Omental fat pad (tissue), 4 donors: ENCODE results near the gene AGBL3. TPM values are rescaled to one million over a fixed set of nuclear protein-coding genes. Genes with fewer than 3 reads are reported as not detected.

Experiments used
- ATAC-seq: fragments of 150-250 bp; one replicate; pipeline ENCODE4 v1.9.1; 2016; ENCODE audit warnings: mild to moderate bottlenecking, moderate library complexity; ENCODE audit not compliant: low FRiP score
- DNase-seq: peaks from one replicate; pipeline ENCODE4 v3.0.0-alpha.2; 2019; ENCODE audit warnings: low spot score
- total RNA-seq, 4 donors: library from RNA; depleted of rRNA; stranded (reverse); fragments of >200 nt; gene quantifications; one replicate each; pipeline ENCODE4 v1.1.0, GENCODE V29; 2016
- TF ChIP-seq, protein P1 (sequence below), 3 donors: fragments of 450-650 bp; IDR thresholded peaks; one replicate each; pipeline ENCODE4 v1.5.1; 2016 to 2017; ENCODE audit warnings: antibody characterized with exemption in 3 of 3, mild to moderate bottlenecking in 3 of 3, moderate library complexity in 2 of 3

Gene AGBL3
- total RNA-seq, 4 donors from 2014 or later: 1.6 to 3.2 (median 2.3) TPM

DNA sequence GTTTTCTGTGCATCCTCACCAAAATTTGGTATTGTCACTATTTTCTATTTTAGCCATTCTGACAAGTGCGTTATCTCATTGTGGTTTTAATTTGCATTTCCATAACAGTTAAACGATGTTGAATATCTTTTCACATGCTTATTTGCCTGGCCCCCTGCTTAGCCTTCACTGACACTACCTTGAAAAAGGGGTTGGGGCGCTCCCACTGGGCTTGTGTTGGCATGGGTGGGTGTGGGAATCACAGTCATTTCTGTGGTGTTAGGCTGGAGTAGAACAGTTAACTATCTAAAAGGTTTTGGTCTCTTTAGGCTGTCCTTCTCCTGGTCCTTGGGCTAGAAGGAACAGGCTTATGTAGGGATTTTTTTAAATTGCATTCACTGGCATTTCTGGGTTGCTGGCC lies 89.4 kb downstream of the AGBL3 start:
- ATAC-seq (no peak), DNase-seq (no peak)
- TF ChIP-seq, protein P1, sequence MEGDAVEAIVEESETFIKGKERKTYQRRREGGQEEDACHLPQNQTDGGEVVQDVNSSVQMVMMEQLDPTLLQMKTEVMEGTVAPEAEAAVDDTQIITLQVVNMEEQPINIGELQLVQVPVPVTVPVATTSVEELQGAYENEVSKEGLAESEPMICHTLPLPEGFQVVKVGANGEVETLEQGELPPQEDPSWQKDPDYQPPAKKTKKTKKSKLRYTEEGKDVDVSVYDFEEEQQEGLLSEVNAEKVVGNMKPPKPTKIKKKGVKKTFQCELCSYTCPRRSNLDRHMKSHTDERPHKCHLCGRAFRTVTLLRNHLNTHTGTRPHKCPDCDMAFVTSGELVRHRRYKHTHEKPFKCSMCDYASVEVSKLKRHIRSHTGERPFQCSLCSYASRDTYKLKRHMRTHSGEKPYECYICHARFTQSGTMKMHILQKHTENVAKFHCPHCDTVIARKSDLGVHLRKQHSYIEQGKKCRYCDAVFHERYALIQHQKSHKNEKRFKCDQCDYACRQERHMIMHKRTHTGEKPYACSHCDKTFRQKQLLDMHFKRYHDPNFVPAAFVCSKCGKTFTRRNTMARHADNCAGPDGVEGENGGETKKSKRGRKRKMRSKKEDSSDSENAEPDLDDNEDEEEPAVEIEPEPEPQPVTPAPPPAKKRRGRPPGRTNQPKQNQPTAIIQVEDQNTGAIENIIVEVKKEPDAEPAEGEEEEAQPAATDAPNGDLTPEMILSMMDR (IDR thresholded peaks at IDR 0.05): no peak

DNA sequence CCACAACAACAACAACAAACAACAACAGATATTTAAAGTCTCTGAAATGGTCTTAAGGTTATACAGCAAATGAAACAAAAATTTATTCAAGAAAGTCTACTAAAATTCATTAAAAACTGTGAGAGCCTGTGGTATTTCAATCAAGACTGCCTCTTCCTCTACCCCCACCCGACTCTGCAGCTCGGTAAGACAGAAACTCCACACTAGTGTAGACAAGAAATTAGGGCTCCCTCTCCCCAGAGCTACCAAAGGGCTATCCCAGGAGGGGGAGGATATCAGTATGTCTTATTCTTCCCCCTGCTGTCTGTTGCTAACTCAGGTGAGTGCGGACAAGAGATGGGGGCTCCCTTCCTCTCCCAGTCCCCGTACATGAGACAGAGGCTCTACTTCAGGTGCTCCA lies 90.6 kb downstream of the AGBL3 start:
- no peak for DNase-seq
- TF ChIP-seq, protein P1 (IDR thresholded peaks at IDR 0.05): no peak
- ATAC-seq: no peak

GRCh38 chr7:135077642-135078041 lies 91.3 kb downstream of the AGBL3 start:
- no peak for ATAC-seq
- TF ChIP-seq, protein P1 (IDR thresholded peaks at IDR 0.05): no peak
- no peak for DNase-seq

DNA sequence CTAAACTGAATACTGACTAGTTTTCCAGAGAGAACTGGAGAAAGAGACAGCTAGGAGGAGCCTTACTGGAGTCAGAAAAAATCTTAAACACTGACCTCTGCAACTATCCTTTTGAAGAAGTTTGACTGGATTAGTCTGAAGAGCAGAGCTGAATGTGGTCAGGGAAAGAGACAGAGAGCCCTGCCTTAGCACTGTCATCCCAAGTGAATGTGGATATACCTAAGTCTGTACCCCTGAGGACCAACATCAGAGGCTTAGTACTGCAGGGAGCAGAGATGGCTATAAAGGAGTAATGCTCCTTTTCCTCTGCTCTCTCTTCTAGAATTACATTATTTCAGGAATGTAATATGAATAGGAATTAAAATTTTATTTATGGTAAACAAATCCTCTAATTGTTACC lies 91.7 kb downstream of the AGBL3 start:
- ATAC-seq (no peak), DNase-seq (no peak)
- TF ChIP-seq, protein P1 (IDR thresholded peaks at IDR 0.05): no peak

- TF ChIP-seq, protein P1 (IDR thresholded peaks at IDR 0.05): no peak
- no peak for ATAC-seq
Measured at GRCh38 chr7:135079068-135079467, 92.8 kb downstream of the AGBL3 start.

DNA sequence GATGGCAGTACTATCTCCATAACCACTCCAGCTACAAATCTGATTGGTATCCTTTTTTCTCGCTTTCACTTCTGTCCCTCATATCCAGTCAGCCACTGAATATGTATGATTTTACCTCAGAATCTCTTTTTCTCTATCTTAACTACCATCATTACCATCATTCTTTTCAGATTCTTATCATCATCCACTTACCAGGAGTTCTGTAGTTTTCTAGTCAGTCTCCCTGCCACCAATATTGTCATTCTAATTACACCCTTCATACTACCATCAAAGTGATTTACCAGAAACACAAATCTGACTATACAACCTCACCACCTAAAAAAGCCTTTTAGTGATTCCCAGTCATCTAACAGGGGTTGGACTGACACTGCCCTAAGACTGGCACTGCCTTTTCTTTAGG lies 96.7 kb downstream of the AGBL3 start:
- DNase-seq (no peak), ATAC-seq (no peak)
- TF ChIP-seq, protein P1 (IDR thresholded peaks at IDR 0.05): no peak

More at GRCh38 chr7:135079068-135079467, 92.8 kb downstream of the AGBL3 start:
- no peak for DNase-seq

DNA sequence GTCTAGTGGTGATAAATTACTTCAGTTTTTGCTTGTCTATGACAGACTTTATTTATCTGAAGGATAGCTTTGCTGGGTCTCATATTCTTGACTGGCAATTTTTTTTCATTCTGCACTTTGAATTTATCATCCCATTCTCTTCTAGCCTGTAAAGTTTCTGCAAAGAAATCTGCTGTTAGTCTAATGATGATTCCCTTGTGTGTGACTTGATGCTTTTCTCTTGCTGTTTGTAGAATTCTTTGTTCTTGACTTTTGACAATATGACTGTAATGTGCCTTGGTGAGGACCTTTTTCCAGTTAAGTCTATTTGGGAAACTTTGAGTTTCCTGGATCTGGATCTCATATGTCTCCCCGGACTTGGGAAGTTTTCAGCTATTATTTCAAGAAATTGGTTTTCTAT lies 102.3 kb downstream of the AGBL3 start:
- DNase-seq (no peak), ATAC-seq (no peak)
- TF ChIP-seq, protein P1 (IDR thresholded peaks at IDR 0.05): no peak
